Breast epithelium (tissue), 4 donors: ENCODE measurements around the gene SOX10. TPM values are rescaled to one million over a fixed set of nuclear protein-coding genes. Genes with fewer than 3 reads are reported as not detected.
A peak's percentile ranks its signal among the peaks of the same experiment; 100 is the strongest.

Experiments
- DNase-seq, 2 donors: peaks; one replicate each; pipeline ENCODE4 v3.0.0-alpha.2; 2019; ENCODE audit warnings: low spot score in 2 of 2
- H3K27ac ChIP-seq, 2 donors: fragments of 200-600 bp; sonication (generic) in 1 of 2; one replicate each; pipeline ENCODE4 v1.5.1; 2016 to 2019; ENCODE audit warnings: mild to moderate bottlenecking in 1 of 2
- H3K27me3 ChIP-seq, 2 donors: fragments of 200-600 bp; sonication (generic) in 1 of 2; one replicate each; pipeline versions ENCODE4 v1.5.1 to v1.6.0; 2017 to 2019; ENCODE audit warnings: control low read depth in 1 of 2, mild to moderate bottlenecking in 1 of 2
- H3K36me3 ChIP-seq: fragments of 200-600 bp; one replicate; pipeline ENCODE4 v1.5.1; 2019
- H3K4me1 ChIP-seq, 2 donors: fragments of 200-600 bp; sonication (generic); one replicate each; pipeline ENCODE4 v1.5.1; 2016 to 2019; ENCODE audit warnings: control low read depth in 1 of 2
- H3K4me3 ChIP-seq, 3 donors: fragments of 200-600 bp; sonication (generic); 1 replicate in 2 of 3; 2 replicates in 1 of 3; pipeline ENCODE4 v1.5.1; 2016 to 2019; ENCODE audit warnings: mild to moderate bottlenecking in 3 of 3, moderate library complexity in 2 of 3
- H3K9me3 ChIP-seq, 2 donors: fragments of 200-600 bp; sonication (generic) in 1 of 2; one replicate each; pipeline ENCODE4 v1.5.1; 2016 to 2019; ENCODE audit warnings: control low read depth in 1 of 2
- POLR2A ChIP-seq: fragments of 450-650 bp; IDR thresholded peaks from one replicate; pipeline ENCODE4 v1.6.1; 2016; ENCODE audit warnings: antibody characterized with exemption, mild to moderate bottlenecking, moderate library complexity
- POLR2AphosphoS5 ChIP-seq, 3 donors: sonication (generic); formaldehyde crosslinking; IDR thresholded peaks; one replicate each; pipeline ENCODE4 v1.6.1; 2017; ENCODE audit warnings: antibody characterized with exemption in 3 of 3
- intact Hi-C: fragments of 100-400 bp; cut with DNase I; formaldehyde crosslinking; loops from one replicate; pipeline ENCODE4 v1.15.1; 2023; ENCODE audit warnings: low total_unique reads
- total RNA-seq, 3 donors: library from RNA; depleted of rRNA; stranded (reverse); fragments of >200 nt; gene quantifications; one replicate each; pipeline ENCODE4 v1.1.0, GENCODE V29; 2016
- TF ChIP-seq, protein P1 (sequence below), 3 donors: fragments of 450-650 bp; IDR thresholded peaks; one replicate each; pipeline ENCODE4 v1.5.1; 2016 to 2017; ENCODE audit warnings: antibody characterized with exemption in 3 of 3, mild to moderate bottlenecking in 3 of 3, moderate library complexity in 3 of 3

Gene SOX10
- total RNA-seq, 3 donors from 2014 or later: 0.16 to 101 (median 24.9) TPM

DNA sequence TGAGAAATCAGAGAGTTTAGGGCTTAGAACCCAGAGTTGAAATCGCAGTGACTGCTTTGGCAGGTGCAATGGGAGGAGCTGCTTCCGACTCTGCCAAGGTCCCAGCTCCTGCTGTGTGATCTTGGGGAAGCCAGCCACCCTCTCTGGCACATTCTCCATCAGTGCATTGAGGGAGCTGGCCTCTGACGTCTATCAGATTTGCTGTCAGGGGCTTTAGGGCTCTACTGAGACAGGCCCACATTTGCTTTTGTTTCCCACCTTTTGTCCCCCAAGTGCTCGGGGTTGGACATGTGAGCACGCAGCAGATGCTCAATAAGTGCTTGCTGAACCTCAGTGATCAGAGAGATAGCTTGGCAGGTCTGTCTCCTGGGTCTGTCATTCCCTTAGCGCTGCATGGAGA lies 10.6 kb upstream of the SOX10 start:
- Histone ChIP-seq H3K27ac (peak overlapping the region; percentile 5 to 92), H3K9me3 (no peaks in the 10 kb centered on the region), H3K4me3 (no peak overlapping the region), H3K4me1 (peaks cover 5 to 18% of the 10 kb centered on the region in 2 donors), H3K36me3 (no peaks in the 10 kb centered on the region), H3K27me3 (no peaks in the 10 kb centered on the region)
- intact Hi-C loops: no loop called here
- TF ChIP-seq POLR2AphosphoS5 (IDR thresholded peaks at IDR 0.05): no peak
- DNase-seq: no peak

DNA sequence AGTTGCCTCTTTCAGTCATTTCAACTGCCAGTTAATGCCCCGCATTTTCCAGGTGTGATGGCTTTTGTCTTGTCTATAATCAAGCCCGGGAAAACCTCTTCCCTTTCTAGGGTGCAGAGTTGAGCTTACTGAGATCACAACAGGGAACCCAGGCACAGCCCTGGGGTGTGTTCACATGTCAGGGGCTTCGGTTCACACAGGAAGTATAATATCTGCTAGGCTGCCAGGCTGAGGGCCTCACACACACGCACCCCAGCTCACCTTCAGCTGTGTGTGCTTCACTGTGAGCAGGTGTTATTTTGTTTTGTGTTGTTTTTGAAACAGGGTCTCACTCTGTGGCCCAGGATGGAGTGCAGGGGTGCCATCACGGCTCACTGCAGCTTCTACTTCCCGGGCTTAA lies 9.7 kb upstream of the SOX10 start:
- TF ChIP-seq, protein P1, sequence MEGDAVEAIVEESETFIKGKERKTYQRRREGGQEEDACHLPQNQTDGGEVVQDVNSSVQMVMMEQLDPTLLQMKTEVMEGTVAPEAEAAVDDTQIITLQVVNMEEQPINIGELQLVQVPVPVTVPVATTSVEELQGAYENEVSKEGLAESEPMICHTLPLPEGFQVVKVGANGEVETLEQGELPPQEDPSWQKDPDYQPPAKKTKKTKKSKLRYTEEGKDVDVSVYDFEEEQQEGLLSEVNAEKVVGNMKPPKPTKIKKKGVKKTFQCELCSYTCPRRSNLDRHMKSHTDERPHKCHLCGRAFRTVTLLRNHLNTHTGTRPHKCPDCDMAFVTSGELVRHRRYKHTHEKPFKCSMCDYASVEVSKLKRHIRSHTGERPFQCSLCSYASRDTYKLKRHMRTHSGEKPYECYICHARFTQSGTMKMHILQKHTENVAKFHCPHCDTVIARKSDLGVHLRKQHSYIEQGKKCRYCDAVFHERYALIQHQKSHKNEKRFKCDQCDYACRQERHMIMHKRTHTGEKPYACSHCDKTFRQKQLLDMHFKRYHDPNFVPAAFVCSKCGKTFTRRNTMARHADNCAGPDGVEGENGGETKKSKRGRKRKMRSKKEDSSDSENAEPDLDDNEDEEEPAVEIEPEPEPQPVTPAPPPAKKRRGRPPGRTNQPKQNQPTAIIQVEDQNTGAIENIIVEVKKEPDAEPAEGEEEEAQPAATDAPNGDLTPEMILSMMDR (IDR thresholded peaks at IDR 0.05): no peak
- no peak for TF ChIP-seq POLR2AphosphoS5 (IDR thresholded peaks at IDR 0.05)
- no peak for TF ChIP-seq POLR2A
- H3K27ac ChIP-seq: peak overlapping the region; percentile 43 to 55
- DNase-seq: no peak
- H3K4me3 ChIP-seq: no peak overlapping the region
- no peaks in the 10 kb centered on the region for H3K9me3 ChIP-seq
- intact Hi-C loops: no loop called here
- no peaks in the 10 kb centered on the region for H3K36me3 ChIP-seq
- H3K27me3 ChIP-seq: no peaks in the 10 kb centered on the region
- peaks cover 5 to 22% of the 10 kb centered on the region in 2 donors for H3K4me1 ChIP-seq

DNA sequence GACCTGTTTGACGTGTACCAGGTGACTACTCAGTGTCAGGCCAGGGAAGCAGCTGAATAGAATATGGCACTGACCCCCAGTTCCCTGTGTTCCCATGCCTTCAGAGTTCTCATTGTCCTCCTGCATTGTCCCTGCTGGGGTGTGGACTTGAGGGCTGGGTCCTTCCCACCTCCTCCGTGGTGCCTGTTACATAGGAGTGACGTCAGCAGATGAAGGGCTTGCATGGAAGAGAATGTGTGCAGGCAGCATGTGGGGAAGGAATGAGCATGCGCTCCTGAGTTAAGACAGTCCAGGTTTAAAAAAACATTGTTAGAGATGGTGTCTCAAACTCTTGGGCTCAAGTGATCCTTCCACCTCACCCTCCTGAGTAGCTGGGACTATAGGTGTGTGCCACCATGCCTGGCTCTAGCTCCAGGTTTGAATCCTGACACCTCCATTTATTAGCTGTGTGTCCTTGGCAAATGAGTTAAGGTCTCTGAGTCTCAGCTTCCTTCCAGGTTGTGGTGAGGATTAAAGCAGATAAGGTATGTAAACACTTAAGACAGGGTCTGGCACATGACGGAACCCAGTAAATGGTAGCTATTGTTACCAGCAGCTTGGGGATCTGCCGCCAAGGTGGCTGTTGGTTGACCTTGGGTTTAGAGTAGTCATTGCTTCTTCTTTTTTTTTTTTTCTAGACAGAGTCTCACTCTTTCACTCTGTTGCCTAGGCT lies 7.5 kb upstream of the SOX10 start:
- intact Hi-C loops: no loop called here
- Histone ChIP-seq H3K9me3 (no peaks in the 10 kb centered on the region), H3K4me1 (peaks cover 5 to 16% of the 10 kb centered on the region in 2 donors), H3K4me3 (no peak overlapping the region), H3K36me3 (no peaks in the 10 kb centered on the region), H3K27ac (peak overlapping the region in 1 of 2 donors; percentile 12), H3K27me3 (no peaks in the 10 kb centered on the region)
- TF ChIP-seq POLR2AphosphoS5 (IDR thresholded peaks at IDR 0.05) (no peak), POLR2A (no peak)
- TF ChIP-seq, protein P1 (IDR thresholded peaks at IDR 0.05): no peak
- DNase-seq: no peak

DNA sequence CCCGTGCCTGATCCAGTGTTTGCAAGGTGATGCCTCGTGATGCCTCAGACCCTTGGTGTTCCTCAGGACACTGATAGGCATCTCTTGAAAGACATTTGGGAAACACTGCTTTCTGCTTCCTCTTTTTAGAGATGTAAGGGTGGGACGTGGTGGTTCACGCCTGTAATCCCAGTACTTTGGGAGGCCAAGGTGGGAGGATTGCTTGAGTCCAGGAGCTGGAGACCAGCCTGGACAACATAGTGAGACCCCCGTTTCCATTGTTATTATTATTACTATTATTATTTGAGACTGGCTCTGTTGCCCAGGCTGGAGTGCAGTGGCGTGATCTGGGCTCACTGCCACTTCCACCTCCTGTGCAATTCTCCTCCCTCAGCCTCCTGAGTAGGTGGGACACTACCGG lies 6.5 kb upstream of the SOX10 start:
- DNase-seq: no peak
- no peaks in the 10 kb centered on the region for H3K36me3 ChIP-seq
- intact Hi-C loops: no loop called here
- H3K4me1 ChIP-seq: peaks cover 0 to 11% of the 10 kb centered on the region in 2 donors
- H3K27me3 ChIP-seq: no peaks in the 10 kb centered on the region
- peak overlapping the region; percentile 66 to 70 for H3K27ac ChIP-seq
- no peak overlapping the region for H3K4me3 ChIP-seq
- H3K9me3 ChIP-seq: no peaks in the 10 kb centered on the region
- TF ChIP-seq, protein P1 (IDR thresholded peaks at IDR 0.05): no peak
- TF ChIP-seq POLR2A (no peak), POLR2AphosphoS5 (IDR thresholded peaks at IDR 0.05) (no peak)

DNA sequence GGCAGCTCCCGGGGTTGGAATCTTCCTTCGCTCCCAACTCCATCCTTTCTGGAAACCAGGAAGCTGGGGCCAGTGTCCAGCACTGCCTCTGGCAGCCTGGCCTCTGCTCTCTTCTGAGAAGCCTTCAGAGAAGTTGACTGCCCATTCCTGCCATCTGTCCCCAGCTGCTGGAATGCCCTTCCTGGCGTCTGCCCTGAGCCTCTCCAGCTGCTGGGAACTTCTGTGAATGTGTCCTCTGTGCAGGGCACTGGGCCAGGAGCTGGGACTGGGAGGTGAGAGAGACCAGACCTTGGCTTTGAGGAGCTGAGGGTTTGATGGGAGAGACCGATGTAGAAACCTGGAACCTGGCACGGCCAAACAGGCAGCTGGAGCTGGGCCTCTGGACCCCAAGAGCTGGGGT lies 5.9 kb upstream of the SOX10 start:
- intact Hi-C loops: no loop called here
- H3K36me3 ChIP-seq: no peaks in the 10 kb centered on the region
- peaks cover 0 to 11% of the 10 kb centered on the region in 2 donors for H3K4me1 ChIP-seq
- H3K27me3 ChIP-seq: no peaks in the 10 kb centered on the region
- H3K9me3 ChIP-seq: no peaks in the 10 kb centered on the region
- no peak overlapping the region for H3K4me3 ChIP-seq
- DNase-seq: no peak
- no peak for TF ChIP-seq POLR2A
- peak overlapping the region; percentile 66 to 70 for H3K27ac ChIP-seq

GRCh38 chr22:37989146-37990045 lies 5.0 kb upstream of the SOX10 start:
- DNase-seq: no peak
- peaks cover 0 to 11% of the 10 kb centered on the region in 2 donors for H3K4me1 ChIP-seq
- H3K27ac ChIP-seq: peak overlapping the region; percentile 66 to 70
- no peak overlapping the region for H3K4me3 ChIP-seq
- H3K27me3 ChIP-seq: no peaks in the 10 kb centered on the region
- no peaks in the 10 kb centered on the region for H3K9me3 ChIP-seq
- TF ChIP-seq POLR2A (no peak), POLR2AphosphoS5 (IDR thresholded peaks at IDR 0.05) (no peak)
- TF ChIP-seq, protein P1 (IDR thresholded peaks at IDR 0.05): no peak
- no peaks in the 10 kb centered on the region for H3K36me3 ChIP-seq
- intact Hi-C loops: loop anchor here (10.0 kb wide), 1 partner anchor 45 kb away; no protein-coding TSS in a partner anchor
